Fibroblast of the conjunctiva (primary cell): ENCODE results near the gene ABCA12.

ENCODE experiments used
- DNase-seq: peaks from one replicate; pipeline ENCODE4 v3.0.0-alpha.2; 2010; ENCODE audit warnings: low read depth

The ABCA12 gene

DNA sequence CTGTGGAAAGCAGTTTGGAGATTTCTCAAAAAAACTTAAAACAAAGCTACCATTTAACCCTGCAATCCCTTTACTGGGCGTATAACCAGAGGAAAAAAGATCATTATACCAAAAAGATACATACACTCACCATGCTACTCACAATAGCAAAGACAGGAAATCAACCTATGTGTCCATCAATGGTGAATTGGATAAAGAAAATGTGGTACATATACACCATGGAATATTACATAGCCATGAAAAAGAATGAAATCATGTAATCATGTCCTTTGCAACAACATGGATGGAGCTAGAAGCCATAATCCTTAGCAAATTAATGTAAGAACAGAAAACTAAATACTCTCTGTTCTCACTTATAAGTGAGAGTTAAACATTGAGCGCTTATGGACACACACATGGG is 18.6 kb downstream of the ABCA12 start:
- DNase-seq = no peak

DNA sequence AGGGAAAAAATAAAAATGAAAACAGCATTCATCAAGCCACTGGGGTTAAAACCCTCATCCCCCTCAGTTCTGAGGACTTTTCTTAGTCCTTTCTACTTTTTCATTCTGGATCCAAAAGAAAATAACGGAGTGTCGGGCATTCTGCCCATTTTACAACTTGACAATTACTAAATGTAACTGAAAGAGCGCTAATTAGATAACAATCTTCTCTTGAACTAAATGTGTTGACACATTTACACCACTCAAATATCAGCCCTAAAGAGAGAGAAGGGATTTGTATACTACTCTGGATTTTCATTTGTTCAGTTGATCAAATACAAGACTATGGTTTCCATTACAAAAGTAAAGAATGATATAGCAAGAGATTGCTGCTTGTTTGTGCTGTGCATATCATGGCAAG is 27.5 kb downstream of the ABCA12 start:
- no peak for DNase-seq

DNA sequence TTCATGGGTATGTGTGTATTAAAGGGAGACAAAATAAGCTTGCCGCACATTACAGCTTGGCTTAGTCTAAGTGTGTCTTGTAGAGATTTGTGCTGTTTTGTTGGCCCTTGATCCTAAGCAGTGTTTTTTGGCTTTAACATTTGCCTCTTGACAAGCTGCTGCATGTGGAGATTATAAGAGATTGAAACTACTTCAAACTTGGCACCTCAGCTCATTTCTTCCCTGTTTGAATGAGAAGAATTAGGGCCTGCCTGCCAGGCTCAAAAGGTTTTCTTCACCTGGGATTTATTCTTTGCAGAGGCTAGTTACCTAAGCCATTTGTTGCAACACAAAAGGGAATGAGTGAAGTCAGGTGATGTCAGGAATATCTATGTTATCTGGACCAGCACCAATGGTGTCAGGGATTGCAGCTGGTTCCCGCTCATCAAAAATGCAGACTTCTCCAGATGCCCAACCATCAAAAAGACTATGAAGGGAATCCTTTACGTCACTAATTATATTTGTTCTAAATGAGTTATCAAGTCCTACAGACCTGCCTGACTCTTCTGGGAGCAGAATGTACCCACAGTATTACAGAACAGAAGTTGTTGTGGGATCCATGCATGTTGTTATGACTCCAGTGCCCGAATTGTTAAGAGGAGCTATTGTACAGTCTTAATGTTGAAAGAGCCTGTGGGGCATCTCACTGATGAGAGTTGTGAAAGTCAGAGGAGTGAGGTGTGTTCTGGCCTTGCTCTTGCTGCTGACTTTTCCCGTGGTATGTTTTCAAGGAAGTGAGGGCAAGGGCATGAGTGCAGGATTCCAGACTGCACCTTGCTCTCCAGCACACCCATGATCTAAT is 31.0 kb downstream of the ABCA12 start:
- no peak for DNase-seq

DNA sequence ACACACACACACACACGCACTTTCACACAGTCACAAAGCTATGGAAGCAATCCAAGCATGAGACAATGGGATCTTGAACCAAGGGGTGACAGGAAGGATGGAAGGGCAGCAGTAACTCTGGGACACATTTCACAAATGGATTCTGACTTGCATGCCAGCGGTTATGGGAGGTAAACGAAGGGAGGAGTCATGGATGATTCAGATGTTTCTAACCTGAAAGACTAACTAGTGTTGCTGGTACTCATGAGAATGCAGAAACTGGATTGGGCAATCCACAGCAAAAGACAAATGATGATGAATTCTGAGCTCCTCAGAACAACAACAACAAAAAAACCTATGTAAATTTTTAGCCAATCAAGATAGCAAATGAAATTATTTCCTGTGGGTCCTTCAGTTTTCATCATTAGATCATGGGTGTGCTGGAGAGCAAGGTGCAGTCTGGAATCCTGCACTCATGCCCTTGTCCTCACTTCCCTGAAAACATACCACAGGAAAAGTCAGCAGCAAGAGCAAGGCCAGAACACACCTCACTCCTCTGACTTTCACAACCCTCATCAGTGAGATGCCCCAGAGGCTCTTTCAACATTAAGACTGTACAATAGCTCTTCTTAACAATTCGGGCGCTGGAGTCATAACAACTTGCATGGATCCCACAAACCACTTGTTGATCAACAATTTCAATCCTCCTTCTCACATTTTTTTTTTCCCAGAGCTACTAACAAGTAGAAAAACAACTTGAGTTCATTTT is 32.6 kb downstream of the ABCA12 start:
- DNase-seq = no peak

DNA sequence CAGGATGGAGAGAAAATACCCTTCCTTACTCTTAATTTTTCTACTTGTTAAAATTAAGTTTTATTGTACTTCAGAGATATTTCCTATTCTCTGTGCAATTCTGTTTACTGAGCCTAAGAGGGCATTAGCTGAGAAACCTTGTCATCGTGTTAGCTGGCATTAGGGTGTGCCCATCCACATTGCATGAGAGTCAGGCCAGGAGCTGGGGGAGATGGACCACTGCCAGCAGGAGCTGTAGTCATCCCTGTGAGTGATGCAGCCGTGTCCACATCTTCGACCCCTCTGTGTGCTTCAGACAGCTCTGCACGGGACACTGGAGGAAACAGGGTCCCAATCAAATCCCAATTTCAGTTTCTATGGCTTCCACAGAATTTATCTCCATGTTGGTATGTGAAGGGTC is 34.2 kb downstream of the ABCA12 start:
- no peak for DNase-seq

DNA sequence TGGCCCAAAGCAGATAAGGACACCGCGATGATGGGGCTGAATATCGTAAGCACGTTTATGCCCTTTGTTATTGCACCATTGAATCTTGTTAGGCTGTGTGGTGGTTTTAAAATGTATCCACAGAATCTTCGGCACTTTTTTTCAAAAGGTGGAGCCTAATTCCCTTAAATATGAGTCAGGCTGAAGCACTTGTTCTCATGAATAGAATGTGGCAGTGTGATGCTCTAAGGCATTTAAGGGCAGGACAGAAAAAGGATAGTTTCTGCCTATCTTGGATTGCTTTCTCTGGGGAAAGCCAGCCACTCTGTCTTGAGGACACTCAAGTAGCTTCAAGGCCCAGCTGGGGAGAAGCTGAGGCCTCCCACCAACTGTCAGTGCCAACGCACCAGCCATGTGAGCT is 39.6 kb downstream of the ABCA12 start:
- DNase-seq = no peak

DNA sequence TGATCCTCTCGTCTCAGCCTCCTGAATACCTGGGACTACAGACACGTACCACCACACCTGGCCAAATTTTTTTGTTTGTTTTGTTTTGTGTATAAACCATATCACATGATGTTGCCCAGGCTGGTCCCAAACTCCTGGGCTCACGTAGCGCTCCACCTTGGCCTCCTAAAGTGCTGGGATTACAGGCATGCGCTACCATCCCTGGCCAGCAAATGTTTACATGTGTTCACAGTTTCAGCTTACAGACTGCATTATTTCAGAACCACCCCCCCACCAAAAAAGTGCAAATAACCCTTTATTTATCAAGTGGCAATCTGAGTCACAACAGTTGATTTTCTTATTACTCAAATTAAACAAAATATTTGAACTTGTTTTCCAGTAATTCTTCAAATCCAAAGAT is 54.3 kb downstream of the ABCA12 start:
- no peak for DNase-seq

DNA sequence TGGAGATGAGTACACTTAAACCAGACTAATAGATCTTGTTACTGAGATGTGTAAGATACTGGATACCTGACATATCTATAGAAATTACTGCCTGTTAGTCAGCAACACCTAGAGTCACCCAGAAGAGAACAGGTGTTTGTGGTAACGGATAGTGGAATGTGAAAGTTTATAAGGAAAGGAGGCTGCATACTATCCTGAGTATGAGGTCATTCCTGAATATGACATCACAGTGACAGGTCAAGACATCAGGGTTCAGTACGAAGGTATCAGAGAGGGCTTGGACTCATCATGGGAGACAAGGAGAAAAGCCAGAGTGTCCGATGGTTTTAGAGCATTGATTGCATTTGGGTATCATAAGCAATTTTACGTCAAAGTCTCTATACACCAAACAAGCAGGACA is 55.3 kb downstream of the ABCA12 start:
- DNase-seq = no peak

DNA sequence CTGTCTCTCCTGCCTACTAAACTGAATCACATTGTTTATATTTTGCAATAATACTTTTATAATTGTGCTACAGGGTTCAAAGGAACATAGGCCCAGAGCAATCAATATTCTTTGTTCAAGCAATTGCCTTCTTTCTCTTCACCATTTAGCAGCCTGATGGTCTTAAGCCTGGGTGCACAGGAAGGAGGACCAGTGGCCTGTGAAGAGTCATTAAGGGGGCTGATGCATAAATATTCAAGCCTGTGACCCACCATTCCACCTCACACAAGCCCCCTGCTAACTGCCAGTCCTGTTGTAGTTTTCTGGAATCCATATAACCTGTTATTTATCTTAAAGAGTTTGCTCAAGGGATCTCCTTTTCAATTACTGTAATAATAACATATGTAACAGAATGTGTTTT is 56.0 kb downstream of the ABCA12 start:
- DNase-seq = no peak

DNA sequence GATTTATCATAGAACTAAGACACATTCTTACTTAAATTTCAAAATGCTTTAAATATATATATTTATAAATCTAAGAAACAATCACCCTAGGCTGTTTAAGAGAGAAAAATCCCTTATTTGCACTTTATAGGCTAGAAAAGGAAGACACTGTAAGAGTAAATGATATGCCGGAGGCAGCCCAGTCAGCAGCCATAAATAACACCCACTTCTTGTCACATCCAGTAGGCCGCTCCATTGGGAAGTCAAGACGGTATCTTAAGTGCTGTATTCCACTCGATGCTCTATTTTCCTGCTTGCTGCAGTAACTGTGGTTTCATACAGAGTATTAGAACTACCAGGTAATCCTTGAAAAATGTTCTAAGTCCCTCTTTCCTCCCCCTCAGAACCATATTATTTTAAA is 57.9 kb downstream of the ABCA12 start:
- no peak for DNase-seq

DNA sequence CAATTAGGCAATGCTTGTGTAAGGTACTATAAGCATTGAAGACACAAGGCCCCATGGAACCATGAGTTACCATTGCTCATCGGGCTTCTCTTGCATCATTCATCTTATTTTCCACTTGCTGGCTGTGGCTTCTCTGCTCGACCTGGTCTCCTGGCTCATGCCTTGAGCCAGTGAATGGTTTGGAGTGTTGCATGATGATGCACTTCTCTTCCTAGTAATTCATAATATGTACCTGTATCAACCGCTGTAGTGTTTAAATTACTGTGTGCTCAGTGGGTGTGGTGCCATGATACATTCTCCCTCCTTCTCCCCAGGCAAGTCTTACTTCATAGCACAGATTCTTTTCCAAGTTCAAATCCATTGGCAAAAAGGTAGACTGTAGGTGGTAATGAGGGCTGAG is 66.8 kb downstream of the ABCA12 start:
- DNase-seq = no peak

DNA sequence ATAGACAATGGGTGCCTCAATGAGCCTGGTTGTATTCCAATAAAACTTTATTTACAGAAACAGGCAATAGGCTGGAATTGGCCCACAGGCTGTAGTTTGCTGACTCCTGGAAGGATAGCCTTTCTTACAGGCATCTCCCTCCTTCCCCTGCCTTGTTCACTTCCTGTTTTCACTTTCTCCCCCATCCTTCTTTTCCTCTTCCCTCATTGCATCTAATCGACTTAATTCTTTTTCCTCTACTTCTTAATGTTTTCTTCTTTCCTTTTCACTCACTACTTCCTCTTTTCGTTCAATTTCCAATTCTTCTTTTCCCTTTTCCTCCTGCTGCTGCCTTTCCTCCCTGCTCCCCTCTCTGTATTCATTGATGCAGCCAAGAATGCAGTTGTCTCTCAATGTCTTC is 70.0 kb downstream of the ABCA12 start:
- no peak for DNase-seq

DNA sequence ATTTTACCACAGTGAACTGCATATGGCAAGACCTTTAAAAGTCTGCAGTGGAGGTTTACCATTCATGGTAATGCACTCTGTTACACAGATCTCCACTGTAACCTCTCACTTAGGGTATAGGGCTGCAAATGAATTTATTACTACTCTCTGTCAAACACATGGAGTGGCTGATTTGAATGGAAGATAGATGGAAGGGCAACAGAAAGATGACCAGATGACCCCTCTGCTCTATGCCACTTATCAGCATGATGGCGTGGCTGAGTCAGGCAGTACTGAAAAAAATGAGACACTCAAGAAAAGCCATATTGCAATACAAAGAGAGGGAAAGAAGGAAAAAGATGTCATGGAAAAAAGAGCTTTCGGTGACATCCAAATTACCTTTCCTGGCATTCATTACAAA is 72.3 kb downstream of the ABCA12 start:
- no peak for DNase-seq

DNA sequence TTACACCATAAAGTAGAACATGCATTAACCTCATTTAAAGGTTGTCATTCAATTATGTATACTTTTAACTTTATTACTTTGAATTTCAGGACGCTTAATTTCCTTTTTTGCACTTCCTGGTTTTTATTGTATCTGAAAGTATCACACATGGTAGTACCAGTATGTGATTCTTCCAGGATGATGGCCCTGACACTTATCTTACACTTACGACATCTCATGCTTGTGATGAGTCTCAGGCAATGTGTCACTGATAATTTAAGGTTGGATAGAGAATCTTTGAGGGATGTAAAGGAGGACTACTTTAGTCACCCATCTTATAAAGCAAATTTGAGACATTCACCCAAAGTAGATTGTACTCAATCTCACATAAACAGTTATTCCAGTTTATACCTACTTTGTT is 74.9 kb downstream of the ABCA12 start:
- no peak for DNase-seq

DNA sequence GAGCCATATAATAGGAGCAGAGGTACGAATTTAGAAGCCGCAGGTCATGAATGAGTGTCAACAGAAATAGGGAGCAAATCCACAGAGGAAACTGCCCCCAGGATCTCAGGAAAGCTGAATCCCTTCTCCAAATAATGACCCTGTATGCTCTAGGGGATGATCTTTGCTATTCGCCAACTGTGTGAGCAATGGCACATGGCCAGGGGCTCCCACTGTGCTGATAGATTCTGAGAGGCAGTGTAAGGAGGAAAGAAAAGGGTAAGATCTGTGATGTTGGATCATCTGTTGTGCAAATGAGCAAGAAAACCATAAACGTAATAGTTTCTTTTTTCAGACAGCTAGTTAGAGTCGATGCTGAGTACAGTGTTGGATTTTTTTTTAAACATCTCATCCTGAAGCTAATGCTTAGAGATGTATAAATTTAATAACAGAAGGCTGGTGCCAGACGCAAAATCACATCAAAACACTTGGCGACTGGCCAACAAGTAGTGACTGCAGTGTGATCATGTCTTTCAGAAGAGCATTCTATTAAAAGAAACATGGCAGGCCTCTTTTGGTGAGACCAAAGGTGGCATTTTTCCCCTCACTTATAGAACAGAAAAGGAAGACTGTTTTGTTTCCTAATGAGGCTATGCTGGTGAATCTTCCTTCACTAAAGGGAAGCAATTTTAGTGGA is 77.4 kb downstream of the ABCA12 start:
- no peak for DNase-seq

DNA sequence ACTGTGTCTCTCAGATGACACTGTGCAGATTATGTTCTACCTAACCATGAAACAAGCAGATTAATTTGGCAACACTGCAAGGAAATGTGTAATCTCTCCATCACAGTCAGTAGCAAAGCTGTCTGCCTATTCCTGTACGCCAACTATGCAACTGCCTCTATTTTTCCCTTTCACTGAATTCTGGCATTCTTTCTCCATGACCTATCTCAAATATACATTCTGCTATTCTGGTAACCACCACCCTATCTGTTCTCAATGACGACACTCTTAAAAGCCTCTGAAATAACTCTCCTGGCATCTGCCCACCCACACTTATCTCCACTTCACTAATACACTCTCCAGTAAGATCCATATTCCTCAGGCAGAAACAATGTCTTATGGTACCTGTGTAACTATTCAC is 78.7 kb downstream of the ABCA12 start:
- no peak for DNase-seq

DNA sequence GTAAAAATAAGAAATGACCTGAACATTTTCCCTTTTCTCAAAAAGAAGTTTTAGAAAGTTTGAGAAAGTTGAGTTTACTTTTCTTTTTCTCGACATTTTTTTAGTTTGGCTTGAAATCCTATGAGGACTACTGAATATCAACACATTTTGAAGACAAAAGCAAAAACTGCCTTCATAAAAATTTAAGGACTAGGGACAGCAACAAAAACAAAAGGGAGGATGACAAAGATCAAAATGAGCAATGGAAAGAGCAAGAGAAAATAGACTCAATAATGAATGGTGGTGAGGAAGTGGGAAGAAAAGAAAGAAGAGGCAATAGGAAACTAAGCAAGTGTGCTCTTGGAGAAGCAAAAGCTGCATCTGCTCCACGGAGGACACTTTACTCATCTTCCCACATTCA is 82.5 kb downstream of the ABCA12 start:
- no peak for DNase-seq

DNA sequence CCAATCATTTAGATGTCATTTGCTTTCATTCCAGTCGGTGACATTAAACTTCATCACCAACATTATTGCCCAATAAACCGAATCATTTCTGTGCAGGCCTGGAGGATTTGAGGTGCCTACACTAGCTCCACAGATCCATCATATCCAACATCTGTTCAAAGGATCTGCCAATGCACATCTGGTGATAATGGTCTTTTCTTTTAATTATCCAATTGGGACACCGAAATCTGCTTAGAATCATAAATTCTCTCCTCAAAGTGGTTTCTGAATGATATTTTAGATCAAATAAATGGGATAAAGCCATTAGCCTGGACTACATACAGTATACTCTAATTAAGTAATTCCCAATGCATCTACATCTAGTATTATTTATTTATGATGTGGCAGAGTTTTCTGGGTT is 85.6 kb downstream of the ABCA12 start:
- DNase-seq = no peak

DNA sequence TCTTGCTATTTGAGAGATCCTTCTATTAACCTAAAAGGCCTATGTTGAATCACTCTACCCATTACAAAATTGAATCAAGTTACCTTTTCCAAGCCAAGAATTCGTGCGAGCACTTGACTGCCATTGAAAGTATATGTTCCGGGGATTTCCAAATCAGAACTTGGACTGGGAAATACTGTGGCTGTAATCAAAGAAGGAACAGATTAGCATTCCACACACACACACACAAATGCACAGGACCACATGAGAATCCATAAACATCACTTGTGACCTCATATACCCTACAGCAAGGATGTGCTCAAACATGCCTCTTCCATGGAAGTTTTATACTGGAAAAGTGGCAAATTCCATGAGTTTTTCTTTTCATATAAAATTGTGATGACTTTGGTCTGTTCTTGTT is 86.0 kb downstream of the ABCA12 start:
- DNase-seq = no peak

DNA sequence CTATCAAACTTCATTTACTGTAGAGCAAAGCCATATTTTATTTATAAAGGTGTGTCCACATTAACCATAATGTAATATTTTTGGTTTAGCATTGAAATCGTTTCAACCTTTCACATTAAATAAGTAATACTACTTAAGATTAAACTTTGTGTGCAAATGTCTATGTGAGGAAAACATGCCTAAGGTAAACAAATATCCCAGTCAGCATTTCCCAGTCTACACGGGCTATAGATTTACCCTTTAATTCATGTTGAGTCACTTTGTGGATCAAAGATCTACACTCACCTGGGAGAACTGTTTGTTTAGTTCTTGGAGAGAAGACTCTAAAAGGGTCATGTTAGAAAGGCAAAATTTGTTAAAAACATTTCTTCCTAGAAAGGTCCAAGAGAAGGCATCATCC is 89.1 kb downstream of the ABCA12 start:
- DNase-seq = no peak

DNA sequence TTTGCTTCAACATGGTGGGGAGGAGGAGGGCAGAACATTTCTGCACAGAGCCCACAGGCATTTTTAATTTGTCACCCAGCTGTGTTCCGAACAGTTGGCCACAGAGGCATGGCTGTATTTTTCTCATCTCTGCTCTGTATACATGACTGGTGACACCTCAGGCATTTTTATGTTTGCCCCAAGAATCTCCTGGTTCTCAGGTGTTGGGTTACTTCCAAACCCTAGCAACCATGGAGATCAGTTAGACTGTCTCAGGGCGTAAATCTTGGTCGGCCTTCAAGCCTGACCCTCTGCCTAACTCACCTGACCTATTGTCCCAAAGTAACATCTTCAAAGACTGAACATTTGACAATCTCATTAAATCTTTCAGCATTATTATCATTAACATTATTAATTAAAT is 100.0 kb downstream of the ABCA12 start:
- no peak for DNase-seq

DNA sequence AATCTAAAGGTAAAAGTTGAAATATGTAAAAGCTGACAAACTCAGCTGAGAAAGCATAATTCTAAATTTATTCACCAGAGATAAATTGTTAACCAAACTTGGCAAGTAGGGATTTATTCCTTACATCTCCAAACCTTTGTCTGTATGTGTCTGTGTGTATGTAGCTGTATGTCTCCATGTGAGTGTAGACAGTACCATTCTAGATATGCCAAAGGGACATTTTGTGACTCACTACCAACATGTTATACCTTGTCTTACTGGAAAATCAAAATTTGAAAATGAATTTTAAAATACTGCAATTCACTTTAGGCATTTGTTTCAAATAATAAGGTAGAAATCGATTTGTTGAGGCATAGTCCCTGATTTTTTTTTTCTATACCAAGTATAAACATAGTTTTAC is 102.1 kb downstream of the ABCA12 start:
- DNase-seq = no peak

DNA sequence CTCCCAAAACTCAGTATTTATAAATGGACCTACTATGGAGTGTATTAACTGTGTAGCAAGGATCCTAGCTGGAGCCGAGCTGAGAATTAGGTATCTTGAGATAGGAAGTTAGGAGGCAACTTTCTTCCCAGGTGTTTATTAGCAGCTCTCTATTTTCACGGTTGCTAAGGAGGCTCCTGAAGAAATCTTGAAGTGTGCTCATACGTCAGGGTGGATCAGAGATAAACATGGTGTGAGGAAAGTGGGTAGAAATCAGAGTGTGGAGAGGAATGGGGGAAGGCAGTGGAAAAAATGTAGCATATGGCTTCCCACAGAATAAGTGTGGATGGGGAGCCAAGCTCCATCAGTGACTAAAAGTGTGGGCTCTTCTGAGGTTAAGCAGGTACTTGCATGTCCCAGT is 104.3 kb downstream of the ABCA12 start:
- DNase-seq = no peak
